Measurements from ENCODE around the gene RBMY1B.
"Not testable (repeated sequence)": the region's sequence is repeated elsewhere in the genome, so short reads cannot be mapped to it uniquely, and the experiment has no call there.

The RBMY1B gene

GRCh38 chrY:21511038-21511437 is at the start of gene RBMY1B:
RBMY1B (plus strand) TSS chrY:21511338; CDS start chrY:21513351, 2,013 bp downstream.
- DNase-seq (ENCODE audit: low read depth), result not testable (repeated sequence)

- DNase-seq (ENCODE audit: low read depth), result not testable (repeated sequence)
Measured at GRCh38 chrY:21462915-21463314, 48.2 kb upstream of the RBMY1B start.

- no peak for DNase-seq (ENCODE audit: low read depth)
Measured at GRCh38 chrY:21482967-21483366, 28.2 kb upstream of the RBMY1B start.

- not testable (repeated sequence) for DNase-seq (ENCODE audit: low read depth)
Measured at GRCh38 chrY:21534579-21534978, 23.4 kb downstream of the RBMY1B start, which contains the start of gene RBMY1A1. RBMY1A1 (plus strand) TSS chrY:21534879; CDS start chrY:21536892, 2,013 bp downstream.

- DNase-seq (ENCODE audit: low read depth), result not testable (repeated sequence)
Measured at GRCh38 chrY:21559316-21559984, 48.3 kb downstream of the RBMY1B start.

Measured in GM04503 (cell line).